Activated naive CD8-positive, alpha-beta T cell treated with anti-CD3 and anti-CD28 coated beads, Interleukin-2, amount 10 ng/mL, durations not matched to agents 7 days and 5 days (primary cell): ENCODE data around the gene MED13. TPM values are rescaled to one million over a fixed set of nuclear protein-coding genes. Genes with fewer than 3 reads are reported as not detected.

Experiments
- ATAC-seq: fragments of 150-1000 bp; cut with Tn5 transposase; one replicate; pipeline ENCODE4 v1.10.0; 2021; ENCODE audit warnings: low read depth, moderate library complexity
- POLR2A ChIA-PET: fragments of 350-600 bp; sonication (Branson Sonifier 250); formaldehyde crosslinking; loops from one replicate; lab custom pipeline; 2021; ENCODE audit warnings: antibody characterized with exemption; lab: Charles Lee
- DNase-seq: peaks from one replicate; pipeline ENCODE4 v3.0.0; 2021
- H3K27ac Mint-ChIP-seq: one replicate; pipeline ENCODE4 v1.8.0; 2022; ENCODE audit warnings: mild to moderate bottlenecking, mixed read lengths
- H3K27me3 Mint-ChIP-seq: one replicate; pipeline ENCODE4 v1.8.0; 2022; ENCODE audit warnings: mild to moderate bottlenecking, moderate library complexity, mixed read lengths
- H3K36me3 Mint-ChIP-seq: one replicate; pipeline ENCODE4 v1.8.0; 2021; ENCODE audit warnings: mild to moderate bottlenecking, mixed read lengths
- H3K4me1 Mint-ChIP-seq: one replicate; pipeline ENCODE4 v1.8.0; 2021; ENCODE audit warnings: mixed read lengths
- H3K4me3 Mint-ChIP-seq: one replicate; pipeline ENCODE4 v1.8.0; 2022; ENCODE audit warnings: mild to moderate bottlenecking, moderate library complexity, mixed read lengths
- H3K9me3 Mint-ChIP-seq: one replicate; pipeline ENCODE4 v1.8.0; 2021; ENCODE audit warnings: mixed read lengths
- total RNA-seq, 2 experiments: library from RNA; stranded (reverse); gene quantifications; one replicate each; pipeline ENCODE4 v1.2.3, GENCODE V29; 2021

Gene MED13
- total RNA-seq, 2 experiments from 2014 or later: 54.6 to 58.5 TPM

GRCh38 chr17:62062944-62063343 lies 2.1 kb downstream of the MED13 start:
- Mint-ChIP-seq H3K36me3 (peaks cover 21% of the 10 kb centered on the region), H3K4me1 (peaks cover 32% of the 10 kb centered on the region), H3K27me3 (no peaks in the 10 kb centered on the region), H3K27ac (peak overlapping the region; percentile 95), H3K4me3 (peak overlapping the region; percentile 94), H3K9me3 (no peaks in the 10 kb centered on the region)
- no peak for DNase-seq
- no peak for ATAC-seq
- POLR2A ChIA-PET: interaction anchor here (0.7 to 1.0 kb wide), 2 partner anchors 10 to 200 kb away, joined by 3 read pairs; partner anchors contain the start of gene BRIP1

- H3K4me3 Mint-ChIP-seq: peak overlapping the region; percentile 94
- H3K36me3 Mint-ChIP-seq: peaks cover 22% of the 10 kb centered on the region
- ATAC-seq (no peak), DNase-seq (no peak)
- no peaks in the 10 kb centered on the region for H3K27me3 Mint-ChIP-seq
- peaks cover 33% of the 10 kb centered on the region for H3K4me1 Mint-ChIP-seq
- no peaks in the 10 kb centered on the region for H3K9me3 Mint-ChIP-seq
- POLR2A ChIA-PET: interaction anchor here (0.7 to 1.0 kb wide), 2 partner anchors 9 to 199 kb away, joined by 3 read pairs; partner anchors contain the start of gene BRIP1
- H3K27ac Mint-ChIP-seq: peak overlapping the region; percentile 36
Observed at GRCh38 chr17:62062302-62062701, 2.8 kb downstream of the MED13 start.

- Mint-ChIP-seq H3K4me1 (peaks cover 30% of the 10 kb centered on the region), H3K9me3 (no peaks in the 10 kb centered on the region), H3K36me3 (peaks cover 21% of the 10 kb centered on the region), H3K27me3 (no peaks in the 10 kb centered on the region), H3K27ac (peak overlapping the region; percentile 25), H3K4me3 (no peak overlapping the region)
- POLR2A ChIA-PET: no interaction called here
- ATAC-seq: no peak
- DNase-seq: no peak
Observed at GRCh38 chr17:62059414-62059813, 5.7 kb downstream of the MED13 start.

GRCh38 chr17:62058611-62059010 lies 6.5 kb downstream of the MED13 start:
- ATAC-seq: no peak
- Mint-ChIP-seq H3K27me3 (no peaks in the 10 kb centered on the region), H3K9me3 (no peaks in the 10 kb centered on the region), H3K4me1 (peaks cover 28% of the 10 kb centered on the region), H3K27ac (no peak overlapping the region), H3K36me3 (peaks cover 21% of the 10 kb centered on the region), H3K4me3 (no peak overlapping the region)
- no peak for DNase-seq
- POLR2A ChIA-PET: no interaction called here

- Mint-ChIP-seq H3K36me3 (peaks cover 20% of the 10 kb centered on the region), H3K27me3 (no peaks in the 10 kb centered on the region), H3K4me3 (no peak overlapping the region), H3K27ac (no peak overlapping the region), H3K9me3 (no peaks in the 10 kb centered on the region), H3K4me1 (peaks cover 24% of the 10 kb centered on the region)
- DNase-seq (no peak), ATAC-seq (no peak)
- POLR2A ChIA-PET: no interaction called here
Observed at GRCh38 chr17:62057696-62058095, 7.4 kb downstream of the MED13 start.

GRCh38 chr17:62052765-62053338 lies 12.2 kb downstream of the MED13 start:
- POLR2A ChIA-PET: interaction anchor here (1.0 kb wide), 1 partner anchor 10 kb away, joined by 3 read pairs; no protein-coding TSS in a partner anchor
- ATAC-seq (no peak), DNase-seq (no peak)
- Mint-ChIP-seq H3K36me3 (peaks cover 32% of the 10 kb centered on the region), H3K27me3 (no peaks in the 10 kb centered on the region), H3K4me3 (no peak overlapping the region), H3K27ac (no peak overlapping the region), H3K9me3 (no peaks in the 10 kb centered on the region), H3K4me1 (peaks cover 22% of the 10 kb centered on the region)

- no peaks in the 10 kb centered on the region for H3K27me3 Mint-ChIP-seq
- ATAC-seq (no peak), DNase-seq (no peak)
- no peak overlapping the region for H3K4me3 Mint-ChIP-seq
- H3K4me1 Mint-ChIP-seq: peaks cover 21% of the 10 kb centered on the region
- POLR2A ChIA-PET: no interaction called here
- H3K9me3 Mint-ChIP-seq: no peaks in the 10 kb centered on the region
- no peak overlapping the region for H3K27ac Mint-ChIP-seq
- H3K36me3 Mint-ChIP-seq: peaks cover 35% of the 10 kb centered on the region
Observed at GRCh38 chr17:62051053-62051452, 14.0 kb downstream of the MED13 start.

- Mint-ChIP-seq H3K27me3 (no peaks in the 10 kb centered on the region), H3K36me3 (peaks cover 42% of the 10 kb centered on the region), H3K4me3 (no peak overlapping the region), H3K27ac (no peak overlapping the region), H3K9me3 (no peaks in the 10 kb centered on the region), H3K4me1 (peaks cover 24% of the 10 kb centered on the region)
- no peak for DNase-seq
- POLR2A ChIA-PET: no interaction called here
- ATAC-seq: no peak
Observed at GRCh38 chr17:62049299-62049698, 15.8 kb downstream of the MED13 start.

GRCh38 chr17:62048262-62048661 lies 16.8 kb downstream of the MED13 start:
- POLR2A ChIA-PET: no interaction called here
- H3K4me1 Mint-ChIP-seq: peaks cover 28% of the 10 kb centered on the region

GRCh38 chr17:62045517-62045916 lies 19.6 kb downstream of the MED13 start:
- Mint-ChIP-seq H3K36me3 (peaks cover 40% of the 10 kb centered on the region), H3K9me3 (no peaks in the 10 kb centered on the region), H3K27ac (no peak overlapping the region), H3K4me3 (no peak overlapping the region), H3K4me1 (peaks cover 25% of the 10 kb centered on the region), H3K27me3 (no peaks in the 10 kb centered on the region)
- ATAC-seq: no peak
- DNase-seq: no peak
- POLR2A ChIA-PET: no interaction called here

More at GRCh38 chr17:62048262-62048661, 16.8 kb downstream of the MED13 start:
- no peaks in the 10 kb centered on the region for H3K9me3 Mint-ChIP-seq
- ATAC-seq: no peak
- no peaks in the 10 kb centered on the region for H3K27me3 Mint-ChIP-seq
- H3K27ac Mint-ChIP-seq: no peak overlapping the region
- peaks cover 46% of the 10 kb centered on the region for H3K36me3 Mint-ChIP-seq
- no peak overlapping the region for H3K4me3 Mint-ChIP-seq
- no peak for DNase-seq

GRCh38 chr17:62045109-62045508 lies 20.0 kb downstream of the MED13 start:
- Mint-ChIP-seq H3K9me3 (no peaks in the 10 kb centered on the region), H3K4me1 (peaks cover 25% of the 10 kb centered on the region), H3K4me3 (no peak overlapping the region), H3K27me3 (no peaks in the 10 kb centered on the region), H3K36me3 (peaks cover 41% of the 10 kb centered on the region), H3K27ac (no peak overlapping the region)
- no peak for DNase-seq
- ATAC-seq: no peak
- POLR2A ChIA-PET: no interaction called here

- no peak for DNase-seq
- Mint-ChIP-seq H3K27me3 (no peaks in the 10 kb centered on the region), H3K9me3 (no peaks in the 10 kb centered on the region), H3K4me3 (no peak overlapping the region), H3K27ac (no peak overlapping the region), H3K4me1 (peaks cover 20% of the 10 kb centered on the region), H3K36me3 (peaks cover 42% of the 10 kb centered on the region)
- ATAC-seq: no peak
- POLR2A ChIA-PET: no interaction called here
Observed at GRCh38 chr17:62043602-62044001, 21.5 kb downstream of the MED13 start.

- no peak for ATAC-seq
- DNase-seq: no peak
- no peaks in the 10 kb centered on the region for H3K9me3 Mint-ChIP-seq
Observed at GRCh38 chr17:62043140-62043539, 21.9 kb downstream of the MED13 start.

GRCh38 chr17:62038248-62038647 lies 26.8 kb downstream of the MED13 start:
- DNase-seq (no peak), ATAC-seq (no peak)
- POLR2A ChIA-PET: no interaction called here
- no peaks in the 10 kb centered on the region for H3K9me3 Mint-ChIP-seq
- no peak overlapping the region for H3K27ac Mint-ChIP-seq
- no peak overlapping the region for H3K4me3 Mint-ChIP-seq
- no peaks in the 10 kb centered on the region for H3K27me3 Mint-ChIP-seq
- peaks cover 8% of the 10 kb centered on the region for H3K4me1 Mint-ChIP-seq
- H3K36me3 Mint-ChIP-seq: peaks cover 26% of the 10 kb centered on the region

More at GRCh38 chr17:62043140-62043539, 21.9 kb downstream of the MED13 start:
- Mint-ChIP-seq H3K36me3 (peaks cover 37% of the 10 kb centered on the region), H3K4me1 (peaks cover 18% of the 10 kb centered on the region), H3K4me3 (no peak overlapping the region), H3K27ac (no peak overlapping the region), H3K27me3 (no peaks in the 10 kb centered on the region)
- POLR2A ChIA-PET: no interaction called here
